Right forelimb (tissue), 1 donor: ENCODE results near the gene DNPEP.
"Not testable (repeated sequence)": the region's sequence is repeated elsewhere in the genome, so short reads cannot be mapped to it uniquely, and the experiment has no call there.

Experiments
- DNase-seq: peaks from one replicate; pipeline ENCODE4 v3.0.0-alpha.2; 2018

Gene DNPEP

GRCh38 chr2:219419012-219419324 lies 31.3 kb upstream of the DNPEP start:
- DNase-seq = no peak

- peak; percentile 73 for DNase-seq
Measured at GRCh38 chr2:219418155-219419011, 30.7 kb upstream of the DNPEP start, which contains the start of gene DES. TSS of gene DES (plus strand) at chr2:219418377. CDS start at chr2:219418463, 86 bp downstream.

GRCh38 chr2:219417374-219417773 lies 29.7 kb upstream of the DNPEP start:
- DNase-seq = no peak

GRCh38 chr2:219416938-219417337 lies 29.2 kb upstream of the DNPEP start:
- no peak for DNase-seq

GRCh38 chr2:219416235-219416602 lies 28.5 kb upstream of the DNPEP start:
- DNase-seq = no peak

- no peak for DNase-seq
Measured at GRCh38 chr2:219415580-219416234, 28.0 kb upstream of the DNPEP start.

GRCh38 chr2:219414857-219415256 lies 27.1 kb upstream of the DNPEP start:
- DNase-seq = no peak

- DNase-seq = no peak
Measured at GRCh38 chr2:219410390-219410789, 22.7 kb upstream of the DNPEP start.

- no peak for DNase-seq
Measured at GRCh38 chr2:219409619-219410018, 21.9 kb upstream of the DNPEP start.

GRCh38 chr2:219408631-219409030 lies 20.9 kb upstream of the DNPEP start:
- DNase-seq = no peak

GRCh38 chr2:219408204-219408603 lies 20.5 kb upstream of the DNPEP start:
- no peak for DNase-seq

- DNase-seq = not testable (repeated sequence)
Measured at GRCh38 chr2:219407343-219407742, 19.6 kb upstream of the DNPEP start.

- DNase-seq = no peak
Measured at GRCh38 chr2:219406861-219407230, 19.1 kb upstream of the DNPEP start.

GRCh38 chr2:219405958-219406860 lies 18.5 kb upstream of the DNPEP start:
- no peak for DNase-seq

- no peak for DNase-seq
Measured at GRCh38 chr2:219405451-219405850, 17.7 kb upstream of the DNPEP start.

GRCh38 chr2:219404954-219405353 lies 17.2 kb upstream of the DNPEP start:
- no peak for DNase-seq

GRCh38 chr2:219404291-219404910 lies 16.7 kb upstream of the DNPEP start:
- no peak for DNase-seq

- no peak for DNase-seq
Measured at GRCh38 chr2:219403861-219404260, 16.1 kb upstream of the DNPEP start.

- DNase-seq = peak; percentile 73
Measured at GRCh38 chr2:219402665-219403515, 15.2 kb upstream of the DNPEP start.

GRCh38 chr2:219401606-219402005 lies 13.9 kb upstream of the DNPEP start:
- no peak for DNase-seq

GRCh38 chr2:219400562-219400961 lies 12.8 kb upstream of the DNPEP start:
- DNase-seq = no peak
